Activated CD4-positive, alpha-beta memory T cell treated with anti-CD3 and anti-CD28 coated beads for 36 hours (primary cell): ENCODE measurements around the gene PARD6G. TPM values are rescaled to one million over a fixed set of nuclear protein-coding genes. Genes with fewer than 3 reads are reported as not detected.
A peak's percentile ranks its signal among the peaks of the same experiment; 100 is the strongest.
"Not testable (repeated sequence)": the region's sequence is repeated elsewhere in the genome, so short reads cannot be mapped to it uniquely, and the experiment has no call there.

Experiments used
- CTCF ChIA-PET: fragments of 350-600 bp; sonication (Branson Sonifier 250); formaldehyde crosslinking; loops from one replicate; lab custom pipeline; 2021; ENCODE audit warnings: antibody characterized with exemption, inconsistent platforms; lab: Charles Lee
- POLR2A ChIA-PET: fragments of 350-600 bp; sonication (Branson Sonifier 250); formaldehyde crosslinking; loops from one replicate; lab custom pipeline; 2021; ENCODE audit warnings: antibody characterized with exemption; lab: Charles Lee
- DNase-seq: peaks from one replicate; pipeline ENCODE4 v3.0.0-alpha.2; 2020
- H3K27ac Mint-ChIP-seq: one replicate; pipeline ENCODE4 v1.8.0; 2021; ENCODE audit warnings: mixed read lengths
- H3K27me3 Mint-ChIP-seq: one replicate; pipeline ENCODE4 v1.8.0; 2021; ENCODE audit warnings: mixed read lengths
- H3K36me3 Mint-ChIP-seq: one replicate; pipeline ENCODE4 v1.8.0; 2021; ENCODE audit warnings: mixed read lengths
- H3K4me1 Mint-ChIP-seq: one replicate; pipeline ENCODE4 v1.8.0; 2021; ENCODE audit warnings: low read depth, mixed read lengths
- H3K4me3 Mint-ChIP-seq: one replicate; pipeline ENCODE4 v1.8.0; 2021; ENCODE audit warnings: mild to moderate bottlenecking, mixed read lengths
- H3K9me3 Mint-ChIP-seq: one replicate; pipeline ENCODE4 v1.8.0; 2021; ENCODE audit warnings: mixed read lengths
- intact Hi-C: fragments of 100-400 bp; cut with micrococcal nuclease; formaldehyde crosslinking; loops from one replicate; pipeline ENCODE4 v1.15.1; 2023
- total RNA-seq, 2 experiments: library from RNA; stranded (reverse); gene quantifications; one replicate each; pipeline ENCODE4 v1.2.3, GENCODE V29; 2021

The PARD6G gene, protein sequence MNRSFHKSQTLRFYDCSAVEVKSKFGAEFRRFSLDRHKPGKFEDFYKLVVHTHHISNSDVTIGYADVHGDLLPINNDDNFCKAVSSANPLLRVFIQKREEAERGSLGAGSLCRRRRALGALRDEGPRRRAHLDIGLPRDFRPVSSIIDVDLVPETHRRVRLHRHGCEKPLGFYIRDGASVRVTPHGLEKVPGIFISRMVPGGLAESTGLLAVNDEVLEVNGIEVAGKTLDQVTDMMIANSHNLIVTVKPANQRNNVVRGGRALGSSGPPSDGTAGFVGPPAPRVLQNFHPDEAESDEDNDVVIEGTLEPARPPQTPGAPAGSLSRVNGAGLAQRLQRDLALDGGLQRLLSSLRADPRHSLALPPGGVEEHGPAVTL
- total RNA-seq, result under 1 TPM; 0.17 to 0.40 TPM

DNA sequence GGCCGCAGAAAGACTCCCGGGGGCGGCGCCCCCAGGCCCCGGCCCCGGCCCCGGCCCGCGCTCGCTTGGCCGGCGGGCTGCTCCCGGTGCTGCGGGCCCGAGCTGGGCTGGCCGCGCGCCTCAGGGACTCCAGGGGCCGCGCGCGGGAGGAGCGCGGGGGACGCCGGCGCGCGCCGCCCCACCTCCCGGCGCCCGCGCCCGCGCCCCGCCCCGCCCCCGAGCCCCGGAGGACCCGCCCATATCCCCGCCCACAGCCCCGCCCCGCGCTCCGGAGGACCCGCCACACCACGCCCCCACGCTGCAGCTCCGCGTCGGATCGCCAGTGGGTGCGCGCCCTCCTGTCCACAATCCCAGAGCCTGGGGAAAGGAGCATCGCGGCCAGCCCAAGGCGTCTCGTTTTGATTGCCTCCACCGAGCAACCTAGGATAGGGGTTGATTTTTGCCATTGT lies at the start of gene PARD6G:
TSS of gene PARD6G (minus strand) at position 122 of the 449 bp plus-strand sequence. CDS start 166 bp downstream, outside the sequence.
- H3K36me3 Mint-ChIP-seq, result no peaks in the 10 kb centered on the region
- intact Hi-C loops, result no loop called here
- peaks cover 35% of the 10 kb centered on the region for H3K27me3 Mint-ChIP-seq
- peaks cover 5% of the 10 kb centered on the region for H3K4me1 Mint-ChIP-seq
- no peak within 1 kb of the TSS for H3K27ac Mint-ChIP-seq
- no peaks in the 10 kb centered on the region for H3K9me3 Mint-ChIP-seq
- H3K4me3 Mint-ChIP-seq, result peak within 1 kb of the TSS; percentile 39
- peak; percentile 73 for DNase-seq
- ChIA-PET POLR2A (no interaction called here), CTCF (interaction anchor here (0.6 to 1.0 kb wide), 3 partner anchors 47 to 90 kb away, joined by 3 read pairs; no protein-coding TSS in a partner anchor)

DNA sequence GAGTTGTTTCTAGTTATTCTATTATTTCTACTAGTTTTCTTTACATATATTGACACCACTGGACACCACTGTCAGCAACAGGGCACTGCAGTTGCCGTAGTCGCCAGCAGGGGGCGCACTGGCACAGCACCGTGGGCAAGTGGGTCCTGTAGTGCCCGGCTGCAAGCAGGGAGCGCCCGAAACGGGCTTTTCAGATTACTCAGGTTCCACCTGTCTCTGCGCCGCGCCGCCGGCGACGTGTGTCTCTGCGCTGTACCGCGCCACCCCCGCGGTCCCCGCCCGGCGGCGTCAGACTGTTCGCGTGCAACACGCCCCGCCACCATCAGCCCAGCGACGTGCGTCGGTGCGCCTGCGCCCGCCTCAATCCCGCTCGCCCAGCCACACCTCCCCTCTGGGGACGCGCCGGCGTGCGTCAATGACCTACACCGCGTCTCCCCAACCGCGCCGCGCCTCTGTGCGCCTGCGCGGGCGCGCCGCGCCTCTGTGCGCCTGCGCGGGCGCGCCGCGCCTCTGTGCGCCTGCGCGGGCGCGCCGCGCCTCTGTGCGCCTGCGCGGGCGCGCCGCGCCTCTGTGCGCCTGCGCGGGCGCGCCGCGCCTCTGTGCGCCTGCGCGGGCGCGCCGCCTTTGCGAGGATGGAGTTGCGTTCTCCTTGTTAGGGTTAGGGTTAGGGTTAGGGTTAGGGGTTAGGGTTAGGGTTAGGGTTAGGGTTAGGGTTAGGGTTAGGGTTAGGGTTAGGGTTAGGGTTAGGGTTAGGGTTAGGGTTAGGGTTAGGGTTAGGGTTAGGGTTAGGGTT lies 15.1 kb upstream of the PARD6G start:
- H3K9me3 Mint-ChIP-seq, intact Hi-C loops, H3K4me3 Mint-ChIP-seq, H3K27ac Mint-ChIP-seq, POLR2A ChIA-PET, H3K36me3 Mint-ChIP-seq, H3K4me1 Mint-ChIP-seq, H3K27me3 Mint-ChIP-seq: not testable (repeated sequence)
- CTCF ChIA-PET, result interaction anchor here (3.0 kb wide), 1 partner anchor 104 kb away, joined by 14 read pairs; no protein-coding TSS in a partner anchor
- peak; percentile 61 for DNase-seq

GRCh38 chr18:80259610-80260009 lies 12.3 kb upstream of the PARD6G start:
- ChIA-PET CTCF (interaction anchor here (1.1 to 3.0 kb wide), 3 partner anchors 99 to 104 kb away, joined by 3 to 14 read pairs (median 3); no protein-coding TSS in a partner anchor), POLR2A (no interaction called here)
- peaks cover 8% of the 10 kb centered on the region for H3K27me3 Mint-ChIP-seq
- intact Hi-C loops, result no loop called here
- no peaks in the 10 kb centered on the region for H3K36me3 Mint-ChIP-seq
- no peak overlapping the region for H3K27ac Mint-ChIP-seq
- no peak for DNase-seq
- H3K9me3 Mint-ChIP-seq, result no peaks in the 10 kb centered on the region
- no peaks in the 10 kb centered on the region for H3K4me1 Mint-ChIP-seq
- H3K4me3 Mint-ChIP-seq, result no peak overlapping the region

DNA sequence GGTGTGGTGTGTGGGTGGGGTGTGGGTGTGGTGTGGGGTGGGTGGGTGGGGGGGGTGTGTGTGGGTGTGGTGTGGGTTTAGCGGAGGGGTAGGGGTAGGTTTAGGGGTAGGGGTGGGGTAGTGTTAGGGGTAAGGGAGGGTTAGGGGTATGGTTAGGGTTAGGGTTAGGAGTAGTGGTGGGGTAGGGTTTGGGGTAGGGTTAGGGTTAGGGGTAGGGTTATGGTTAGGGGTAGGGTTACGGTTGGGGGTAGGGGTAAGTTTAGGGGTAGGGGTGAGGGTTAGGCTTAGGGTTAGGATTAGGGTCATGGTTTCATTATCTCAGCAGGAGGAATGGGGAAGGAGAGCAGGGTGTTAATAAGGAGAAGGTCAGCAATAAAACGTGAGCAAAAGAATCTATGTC lies 11.3 kb upstream of the PARD6G start:
- intact Hi-C loops, result no loop called here

DNA sequence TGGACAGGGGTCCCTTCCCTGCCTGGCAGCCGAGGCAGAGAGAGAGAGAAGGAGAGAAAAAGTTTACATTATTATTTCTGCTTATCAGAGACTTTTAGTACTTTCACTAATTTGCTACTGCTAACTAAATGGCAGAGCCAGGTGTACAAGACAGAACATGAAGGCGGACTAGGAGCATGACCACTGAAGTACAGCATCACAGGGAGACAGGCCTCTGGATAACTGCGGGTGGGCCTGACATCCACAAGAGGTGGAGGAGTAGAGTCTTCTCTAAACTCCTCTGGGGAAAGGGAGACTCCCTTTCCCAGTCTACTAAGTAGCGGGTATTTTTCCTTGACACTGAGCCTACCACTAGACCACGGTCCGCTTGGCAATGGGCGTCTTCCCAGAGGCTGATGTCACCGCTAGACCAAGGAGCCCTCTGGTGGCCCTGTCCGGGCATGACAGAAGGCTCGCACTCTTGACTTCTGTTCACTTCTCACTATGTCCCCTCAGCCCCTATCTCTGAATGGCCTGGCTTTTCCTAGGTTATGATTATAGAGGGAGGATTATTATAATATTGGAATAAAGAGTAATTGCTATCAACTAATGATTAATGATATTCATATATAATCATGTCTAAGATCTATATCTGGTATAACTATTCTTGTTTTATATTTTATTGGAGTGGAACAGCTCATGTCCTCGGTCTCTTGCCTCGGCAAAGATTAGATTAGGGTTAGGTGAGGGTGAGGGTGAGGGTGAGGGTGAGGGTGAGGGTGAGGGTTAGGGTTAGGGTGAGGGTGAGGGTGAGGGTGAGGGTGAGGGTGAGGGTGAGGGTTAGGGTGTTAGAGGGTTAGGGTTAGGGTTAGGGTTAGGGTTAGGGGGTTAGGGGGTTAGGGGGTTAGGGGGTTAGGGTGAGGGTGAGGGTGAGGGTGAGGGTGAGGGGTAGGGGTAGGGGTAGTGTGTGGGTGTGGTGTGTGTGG lies 10.5 kb upstream of the PARD6G start:
- not testable (repeated sequence) for H3K9me3 Mint-ChIP-seq

More for the DNA sequence above, 11.3 kb upstream of the PARD6G start:
- ChIA-PET POLR2A (no interaction called here), CTCF (interaction anchor here (1.0 to 4.2 kb wide), 3 partner anchors 88 to 101 kb away, joined by 3 to 70 read pairs (median 9); no protein-coding TSS in a partner anchor)
- no peak overlapping the region for H3K27ac Mint-ChIP-seq
- peaks cover 8% of the 10 kb centered on the region for H3K27me3 Mint-ChIP-seq
- H3K4me3 Mint-ChIP-seq, result no peak overlapping the region
- H3K36me3 Mint-ChIP-seq, result no peaks in the 10 kb centered on the region
- DNase-seq, result no peak
- H3K9me3 Mint-ChIP-seq, result no peaks in the 10 kb centered on the region
- H3K4me1 Mint-ChIP-seq, result no peaks in the 10 kb centered on the region

GRCh38 chr18:80254971-80255500 lies 7.7 kb upstream of the PARD6G start:
- ChIA-PET CTCF (interaction anchor here (1.2 to 4.2 kb wide), 5 partner anchors 15 to 97 kb away, joined by 3 to 70 read pairs (median 4); no protein-coding TSS in a partner anchor), POLR2A (no interaction called here)
- DNase-seq, result no peak
- H3K4me1 Mint-ChIP-seq, result no peaks in the 10 kb centered on the region
- no peaks in the 10 kb centered on the region for H3K36me3 Mint-ChIP-seq
- no peak overlapping the region for H3K27ac Mint-ChIP-seq
- H3K4me3 Mint-ChIP-seq, result no peak overlapping the region
- H3K27me3 Mint-ChIP-seq, result peaks cover 7% of the 10 kb centered on the region
- intact Hi-C loops, result no loop called here
- no peaks in the 10 kb centered on the region for H3K9me3 Mint-ChIP-seq

More for the DNA sequence above, 10.5 kb upstream of the PARD6G start:
- peak; percentile 77 for DNase-seq
- H3K4me3 Mint-ChIP-seq, H3K36me3 Mint-ChIP-seq, H3K27ac Mint-ChIP-seq, intact Hi-C loops, POLR2A ChIA-PET, H3K27me3 Mint-ChIP-seq, H3K4me1 Mint-ChIP-seq: not testable (repeated sequence)
- CTCF ChIA-PET, result interaction anchor here (1.0 to 4.2 kb wide), 5 partner anchors 55 to 100 kb away, joined by 3 to 70 read pairs (median 9); no protein-coding TSS in a partner anchor

GRCh38 chr18:80253871-80254492 lies 6.7 kb upstream of the PARD6G start:
- Mint-ChIP-seq H3K4me3 (no peak overlapping the region), H3K27me3 (peaks cover 7% of the 10 kb centered on the region), H3K27ac (no peak overlapping the region), H3K9me3 (no peaks in the 10 kb centered on the region), H3K36me3 (no peaks in the 10 kb centered on the region), H3K4me1 (no peaks in the 10 kb centered on the region)
- ChIA-PET CTCF (interaction anchor here (1.2 to 3.5 kb wide), 4 partner anchors 13 to 95 kb away, joined by 3 to 45 read pairs (median 8); no protein-coding TSS in a partner anchor), POLR2A (no interaction called here)
- intact Hi-C loops, result no loop called here
- peak; percentile 34 for DNase-seq

GRCh38 chr18:80253236-80253635 lies 5.9 kb upstream of the PARD6G start:
- H3K36me3 Mint-ChIP-seq, result no peaks in the 10 kb centered on the region

GRCh38 chr18:80252136-80252535 lies 4.8 kb upstream of the PARD6G start:
- DNase-seq, result no peak
- Mint-ChIP-seq H3K4me3 (no peak overlapping the region), H3K36me3 (no peaks in the 10 kb centered on the region), H3K9me3 (no peaks in the 10 kb centered on the region), H3K27me3 (peaks cover 10% of the 10 kb centered on the region), H3K27ac (no peak overlapping the region), H3K4me1 (no peaks in the 10 kb centered on the region)
- ChIA-PET CTCF (interaction anchor here (0.5 to 3.0 kb wide), 4 partner anchors 39 to 229 kb away, joined by 3 to 13 read pairs (median 3); no protein-coding TSS in a partner anchor), POLR2A (no interaction called here)
- intact Hi-C loops, result no loop called here

More at GRCh38 chr18:80253236-80253635, 5.9 kb upstream of the PARD6G start:
- ChIA-PET CTCF (interaction anchor here (3.0 kb wide), 1 partner anchor 94 kb away, joined by 13 read pairs; no protein-coding TSS in a partner anchor), POLR2A (no interaction called here)
- no peak for DNase-seq
- H3K27ac Mint-ChIP-seq, result no peak overlapping the region
- no peaks in the 10 kb centered on the region for H3K9me3 Mint-ChIP-seq
- intact Hi-C loops, result no loop called here
- no peaks in the 10 kb centered on the region for H3K4me1 Mint-ChIP-seq
- H3K27me3 Mint-ChIP-seq, result peaks cover 8% of the 10 kb centered on the region
- no peak overlapping the region for H3K4me3 Mint-ChIP-seq

DNA sequence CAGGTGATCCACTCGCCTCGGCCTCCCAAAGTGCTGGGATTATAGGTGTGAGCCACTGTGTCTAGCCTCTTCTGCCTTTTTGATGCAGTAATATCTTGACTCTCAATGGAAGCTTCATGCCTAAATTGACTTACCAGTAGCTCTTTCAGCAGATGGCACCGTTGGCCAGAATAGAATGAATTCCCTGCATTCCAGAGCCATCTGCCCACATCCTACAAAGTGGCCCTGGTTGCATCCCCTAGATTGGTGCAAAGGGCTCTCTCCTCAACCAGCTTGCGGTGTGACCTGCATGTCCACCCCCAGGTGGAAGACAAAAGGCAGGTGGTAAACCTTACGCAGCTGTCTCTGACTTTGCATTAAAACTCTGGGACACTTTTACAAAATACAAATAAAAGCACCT lies 4.4 kb upstream of the PARD6G start:
- H3K4me1 Mint-ChIP-seq, result no peaks in the 10 kb centered on the region
- no peak for DNase-seq
- H3K27me3 Mint-ChIP-seq, result peaks cover 6% of the 10 kb centered on the region
- ChIA-PET POLR2A (no interaction called here), CTCF (interaction anchor here (0.5 to 3.0 kb wide), 4 partner anchors 38 to 229 kb away, joined by 3 to 13 read pairs (median 3); no protein-coding TSS in a partner anchor)
- no peaks in the 10 kb centered on the region for H3K36me3 Mint-ChIP-seq
- intact Hi-C loops, result no loop called here
- H3K4me3 Mint-ChIP-seq, result no peak overlapping the region
- H3K27ac Mint-ChIP-seq, result no peak overlapping the region
- no peaks in the 10 kb centered on the region for H3K9me3 Mint-ChIP-seq
